B cell (primary cell): ENCODE measurements around the gene SLC1A1. TPM values are rescaled to one million over a fixed set of nuclear protein-coding genes. Genes with fewer than 3 reads are reported as not detected.

Experiments used
- ATAC-seq: fragments of 200-7000 bp; cut with Tn5 transposase; one replicate; pipeline ENCODE4 v1.10.0; 2021; ENCODE audit warnings: low read depth, mild to moderate bottlenecking, moderate number of reproducible peaks, moderate library complexity
- CTCF ChIA-PET: fragments of 350-600 bp; sonication (Branson Sonifier 250); formaldehyde crosslinking; loops from one replicate; lab custom pipeline; 2021; ENCODE audit warnings: antibody characterized with exemption, inconsistent platforms; lab: Charles Lee
- POLR2A ChIA-PET: fragments of 350-600 bp; sonication (Branson Sonifier 250); formaldehyde crosslinking; loops from one replicate; lab custom pipeline; 2021; ENCODE audit warnings: antibody characterized with exemption; lab: Charles Lee
- DNase-seq: peaks from one replicate; pipeline ENCODE4 v3.0.0; 2013
- H2AFZ ChIP-seq: 2 replicates; pipeline ENCODE4 v1.6.1; 2012; ENCODE audit warnings: mild to moderate bottlenecking, low read depth, low read length; ENCODE audit not compliant: insufficient read depth, poor library complexity, severe bottlenecking
- H3K27ac ChIP-seq, 2 donors: 1 replicate in 1 of 2; 2 replicates in 1 of 2; pipeline ENCODE4 v1.5.1; 2012 to 2013; ENCODE audit warnings: low read length in 2 of 2, mild to moderate bottlenecking in 2 of 2, moderate library complexity in 1 of 2
- H3K27me3 ChIP-seq, 4 experiments: fragments of 200-600 bp in 1 of 4; sonication (generic) in 1 of 4; replicated peaks in 1 of 4; 1 replicate in 2 of 4; 2 replicates in 2 of 4; pipeline versions ENCODE4 v1.6.1 to v1.7.0; 2013 to 2016; ENCODE audit warnings: low read length in 3 of 4, mild to moderate bottlenecking in 2 of 4, mixed read lengths in 1 of 4, moderate library complexity in 1 of 4; ENCODE audit not compliant: insufficient read depth in 4 of 4, control insufficient read depth in 3 of 4; ENCODE audit errors: control extremely low read depth in 1 of 4
- H3K36me3 ChIP-seq, 2 experiments: replicated peaks in 1 of 2; 1 replicate in 1 of 2; 2 replicates in 1 of 2; pipeline versions ENCODE4 v1.6.1 to v1.7.1; 2013; ENCODE audit warnings: low read length in 1 of 2; ENCODE audit not compliant: insufficient read depth in 2 of 2, control insufficient read depth in 1 of 2; ENCODE audit errors: control extremely low read depth in 1 of 2, extremely low read depth in 1 of 2
- H3K4me1 ChIP-seq, 2 donors: fragments of 200-600 bp in 1 of 2; sonication (generic) in 1 of 2; 1 replicate in 1 of 2; 2 replicates in 1 of 2; pipeline versions ENCODE4 v1.5.1 to v1.6.1; 2013 to 2017; ENCODE audit warnings: low read length in 2 of 2; ENCODE audit not compliant: control insufficient read depth in 2 of 2, insufficient read depth in 2 of 2
- H3K4me2 ChIP-seq: replicated peaks from 2 replicates; pipeline ENCODE3; 2012; ENCODE audit warnings: mild to moderate bottlenecking, low read depth, low read length; ENCODE audit not compliant: poor library complexity, severe bottlenecking
- H3K4me3 ChIP-seq, 5 experiments: fragments of 200-600 bp in 1 of 5; sonication (generic) in 1 of 5; 1 replicate in 3 of 5; 2 replicates in 2 of 5; pipeline versions ENCODE4 v1.5.1 to v1.7.0; 2011 to 2016; ENCODE audit warnings: low read length in 4 of 5, mild to moderate bottlenecking in 4 of 5, low read depth in 2 of 5, control low read depth in 1 of 5, moderate library complexity in 1 of 5; ENCODE audit not compliant: insufficient read depth in 1 of 5; ENCODE audit errors: control extremely low read depth in 1 of 5, extremely low read depth in 1 of 5
- H3K79me2 ChIP-seq: fragments of 200-600 bp; sonication (generic); one replicate; pipeline ENCODE4 v1.6.0; 2016; ENCODE audit warnings: low read length; ENCODE audit not compliant: control insufficient read depth, insufficient read depth
- H3K9ac ChIP-seq: fragments of 200-600 bp; sonication (generic); 2 replicates; pipeline ENCODE4 v1.6.1; 2017; ENCODE audit warnings: mild to moderate bottlenecking, low read length, moderate library complexity
- H3K9me3 ChIP-seq, 3 donors: one replicate each; pipeline versions ENCODE4 v1.6.1 to v1.7.1; 2013; ENCODE audit warnings: low read length in 2 of 3; ENCODE audit not compliant: control insufficient read depth in 2 of 3, insufficient read depth in 1 of 3; ENCODE audit errors: control extremely low read depth in 1 of 3
- H4K20me1 ChIP-seq: 2 replicates; pipeline ENCODE4 v1.6.0; 2012; ENCODE audit warnings: mild to moderate bottlenecking, low read length; ENCODE audit not compliant: insufficient read depth, control insufficient read depth, poor library complexity, severe bottlenecking
- H3K27ac Mint-ChIP-seq: one replicate; pipeline ENCODE4 v1.8.0; 2021; ENCODE audit warnings: mixed read lengths
- H3K27me3 Mint-ChIP-seq: one replicate; pipeline ENCODE4 v1.8.0; 2021; ENCODE audit warnings: mixed read lengths
- H3K4me1 Mint-ChIP-seq: one replicate; pipeline ENCODE4 v1.8.0; 2021; ENCODE audit warnings: mixed read lengths
- H3K4me3 Mint-ChIP-seq: one replicate; pipeline ENCODE4 v1.8.0; 2021; ENCODE audit warnings: mixed read lengths
- H3K9me3 Mint-ChIP-seq: one replicate; pipeline ENCODE4 v1.8.0; 2022; ENCODE audit warnings: mixed read lengths; ENCODE audit not compliant: insufficient read depth
- CTCF ChIP-seq: fragments of 200-600 bp; IDR thresholded peaks from one replicate; pipeline ENCODE4 v1.8.0; 2022; ENCODE audit warnings: antibody characterized with exemption, mild to moderate bottlenecking
- EZH2 ChIP-seq: IDR thresholded peaks from 2 replicates; pipeline ENCODE4 v1.6.1; 2012; ENCODE audit warnings: borderline replicate concordance, low read depth, mild to moderate bottlenecking, moderate library complexity, low read length; ENCODE audit not compliant: insufficient read depth, poor library complexity, severe bottlenecking
- WGBS: methylation state at CpG from one replicate; pipeline ENCODE4 v1.1.5; 2013; ENCODE audit warnings: missing lambda C conversion rate; ENCODE audit not compliant: insufficient coverage; 5-methylcytosine and 5-hydroxymethylcytosine counted together
- intact Hi-C: fragments of 100-400 bp; cut with micrococcal nuclease; formaldehyde crosslinking; loops from one replicate; pipeline ENCODE4 v1.10.0; 2022
- polyA plus RNA-seq: library from polyadenylated mRNA; depleted of rRNA; stranded (reverse); fragments of >200 nt; gene quantifications from 2 replicates; pipeline ENCODE4 v1.2.3, GENCODE V29; 2012
- total RNA-seq, 2 donors: library from RNA; stranded (reverse); fragments of 120-200 nt in 1 of 2; gene quantifications; 1 replicate in 1 of 2; 2 replicates in 1 of 2; pipeline versions ENCODE4 v1.2.3 to v1.2.4, GENCODE V29; 2013 to 2022

Gene SLC1A1
- total and polyA plus RNA-seq, 2 donors (not counting 1 experiment from before 2014, with no cell fraction given), result 0.10 to 0.54 TPM

DNA sequence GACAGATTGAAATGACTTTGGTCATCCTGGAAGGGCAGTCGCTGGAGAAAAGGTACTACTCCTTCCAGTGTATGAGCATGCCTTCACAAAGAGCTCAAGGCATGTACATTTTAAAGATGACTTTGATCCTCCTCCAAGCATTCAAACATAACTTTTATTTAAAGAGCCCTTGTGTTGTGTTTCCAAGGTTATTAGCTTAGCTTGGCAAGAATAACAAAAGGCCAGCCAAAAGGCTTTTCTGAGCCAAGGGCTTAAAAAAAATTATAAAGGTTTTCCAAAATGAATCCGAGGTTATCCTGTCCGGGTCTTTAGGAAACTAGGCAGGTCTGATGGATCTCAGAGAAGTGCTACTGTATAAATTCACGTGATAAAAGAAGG is 100.8 kb downstream of the SLC1A1 start:
- Mint-ChIP-seq H3K9me3 (no peaks in the 10 kb centered on the region), H3K4me3 (no peak overlapping the region), H3K27ac (no peak overlapping the region), H3K27me3 (peaks cover 7% of the 10 kb centered on the region), H3K4me1 (no peaks in the 10 kb centered on the region)
- Histone ChIP-seq H3K4me3 (no peak overlapping the region), H3K9me3 (no peaks in the 10 kb centered on the region), H3K36me3 (no peaks in the 10 kb centered on the region), H3K9ac (no peak overlapping the region), H3K4me1 (no peaks in the 10 kb centered on the region), H2AFZ (no peak overlapping the region), H4K20me1 (no peaks in the 10 kb centered on the region), H3K27me3 (no peaks in the 10 kb centered on the region), H3K27ac (no peak overlapping the region), H3K4me2 (no peak overlapping the region), H3K79me2 (no peaks in the 10 kb centered on the region)
- DNase-seq (no peak), ATAC-seq (no peak)
- WGBS, result 97% methylated on average over 3 of the region's 4 CpGs
- POLR2A ChIA-PET, result no interaction called here
- CTCF ChIA-PET, result interaction anchor here (0.9 kb wide), 1 partner anchor 14 kb away, joined by 3 read pairs; no protein-coding TSS in a partner anchor
- TF ChIP-seq EZH2, result no peak
- no peak for TF ChIP-seq CTCF
- intact Hi-C loops, result no loop called here

DNA sequence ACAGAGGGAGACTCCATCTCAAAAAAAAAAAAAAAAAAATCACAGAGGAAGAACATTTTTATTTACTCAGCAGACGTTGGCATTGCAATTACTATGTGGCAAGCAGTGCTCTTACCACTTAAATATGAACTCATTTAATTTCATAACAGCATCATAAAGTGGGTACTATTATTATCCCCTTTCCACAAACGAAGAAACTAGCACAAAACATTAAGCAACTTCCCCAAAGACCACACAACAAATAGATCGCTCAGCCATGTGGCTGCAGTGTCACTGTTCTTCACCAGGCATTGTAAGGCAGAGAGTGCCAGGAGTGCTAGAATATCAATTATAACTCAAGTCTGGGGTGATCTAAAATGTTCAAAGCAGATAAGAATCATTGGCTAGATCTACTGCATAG is 102.0 kb downstream of the SLC1A1 start:
- intact Hi-C loops, result no loop called here
- ATAC-seq (no peak), DNase-seq (no peak)
- no peak for TF ChIP-seq EZH2
- no peak for TF ChIP-seq CTCF
- H3K4me2 ChIP-seq, result no peak overlapping the region
- CTCF ChIA-PET, result no interaction called here
- no peaks in the 10 kb centered on the region for H3K9me3 Mint-ChIP-seq
- H3K4me3 ChIP-seq, result no peak overlapping the region
- peaks cover 6% of the 10 kb centered on the region for H3K4me1 Mint-ChIP-seq
- no peaks in the 10 kb centered on the region for H3K9me3 ChIP-seq
- no peak overlapping the region for H3K27ac ChIP-seq
- H3K36me3 ChIP-seq, result no peaks in the 10 kb centered on the region
- POLR2A ChIA-PET, result no interaction called here
- H3K27ac Mint-ChIP-seq, result no peak overlapping the region
- H4K20me1 ChIP-seq, result no peaks in the 10 kb centered on the region
- H3K9ac ChIP-seq, result no peak overlapping the region
- H3K4me3 Mint-ChIP-seq, result no peak overlapping the region
- no peak overlapping the region for H2AFZ ChIP-seq
- H3K4me1 ChIP-seq, result peaks cover 0 to 4% of the 10 kb centered on the region in 2 donors
- H3K27me3 Mint-ChIP-seq, result peaks cover 7% of the 10 kb centered on the region
- no peaks in the 10 kb centered on the region for H3K27me3 ChIP-seq
- no peaks in the 10 kb centered on the region for H3K79me2 ChIP-seq
- no CpG with 5 or more reads among the region's 3 CpGs for WGBS
